Muscle of leg (tissue), 11 donors: ENCODE measurements around the gene PYCR2. TPM values are rescaled to one million over a fixed set of nuclear protein-coding genes. Genes with fewer than 3 reads are reported as not detected.

Experiments used
- DNase-seq: peaks from one replicate; pipeline ENCODE4 v3.0.0; 2013
- H3K27ac ChIP-seq: one replicate; pipeline ENCODE4 v1.5.1; 2013; ENCODE audit warnings: mild to moderate bottlenecking, low read length, control low read depth
- H3K27me3 ChIP-seq: one replicate; pipeline ENCODE4 v1.6.1; 2013; ENCODE audit warnings: low read length; ENCODE audit not compliant: control insufficient read depth, insufficient read depth
- H3K36me3 ChIP-seq: one replicate; pipeline ENCODE4 v1.6.1; 2013; ENCODE audit warnings: low read length; ENCODE audit not compliant: control insufficient read depth, insufficient read depth
- H3K4me1 ChIP-seq: one replicate; pipeline ENCODE4 v1.6.1; 2013; ENCODE audit warnings: low read length; ENCODE audit not compliant: control insufficient read depth, insufficient read depth
- H3K4me3 ChIP-seq: one replicate; pipeline ENCODE4 v1.5.1; 2013; ENCODE audit warnings: low read length, control low read depth
- H3K9me3 ChIP-seq: replicated peaks from 2 replicates; pipeline ENCODE4 v1.6.1; 2013; ENCODE audit warnings: low read depth, low read length; ENCODE audit not compliant: control insufficient read depth
- WGBS: methylation state at CpG from one replicate; pipeline ENCODE4 v1.1.5; 2013; ENCODE audit warnings: missing lambda C conversion rate; ENCODE audit not compliant: insufficient coverage; 5-methylcytosine and 5-hydroxymethylcytosine counted together
- polyA plus RNA-seq, 8 donors: library from polyadenylated mRNA; unstranded; fragments of 120-200 nt; gene quantifications; one replicate each; pipeline versions ENCODE4 v1.2.1 to v1.2.3, GENCODE V29; 2013; ENCODE audit warnings: inconsistent platforms in 1 of 8, low replicate concordance in 1 of 8; ENCODE audit not compliant: insufficient read length in 8 of 8, insufficient read depth in 1 of 8
- total RNA-seq: library from RNA; stranded (reverse); fragments of 120-200 nt; gene quantifications from one replicate; pipeline ENCODE4 v1.2.4, GENCODE V29; 2013

PYCR2 gene
- total and polyA plus RNA-seq, 9 donors: 21.8 to 37.0 (median 35.0) TPM

- DNase-seq: no peak
- no peak overlapping the region for H3K27ac ChIP-seq
- 54% methylated on average over 10 of the region's 20 CpGs for WGBS
- H3K4me3 ChIP-seq: no peak overlapping the region
- H3K27me3 ChIP-seq: peaks cover 6% of the 10 kb centered on the region
- no peaks in the 10 kb centered on the region for H3K36me3 ChIP-seq
- peaks cover 5% of the 10 kb centered on the region for H3K4me1 ChIP-seq
- no peaks in the 10 kb centered on the region for H3K9me3 ChIP-seq
Observed at GRCh38 chr1:225961659-225962439, 37.8 kb upstream of the PYCR2 start.

- peaks cover 7% of the 10 kb centered on the region for H3K27me3 ChIP-seq
- H3K9me3 ChIP-seq: no peaks in the 10 kb centered on the region
- H3K4me1 ChIP-seq: peaks cover 5% of the 10 kb centered on the region
- H3K4me3 ChIP-seq: no peak overlapping the region
- 92% methylated on average over 2 of the region's 3 CpGs for WGBS
- no peak for DNase-seq
- no peaks in the 10 kb centered on the region for H3K36me3 ChIP-seq
- H3K27ac ChIP-seq: no peak overlapping the region
Observed at GRCh38 chr1:225958041-225958440, 34.0 kb upstream of the PYCR2 start.

GRCh38 chr1:225954753-225955152 lies 30.7 kb upstream of the PYCR2 start:
- WGBS: no CpG with 5 or more reads among the region's 1 CpG
- H3K36me3 ChIP-seq: no peaks in the 10 kb centered on the region
- peaks cover 7% of the 10 kb centered on the region for H3K27me3 ChIP-seq
- no peaks in the 10 kb centered on the region for H3K4me1 ChIP-seq
- no peak overlapping the region for H3K4me3 ChIP-seq
- no peak overlapping the region for H3K27ac ChIP-seq
- no peak for DNase-seq
- H3K9me3 ChIP-seq: no peaks in the 10 kb centered on the region

GRCh38 chr1:225953315-225953714 lies 29.3 kb upstream of the PYCR2 start:
- no peaks in the 10 kb centered on the region for H3K36me3 ChIP-seq
- no peak overlapping the region for H3K27ac ChIP-seq
- H3K4me3 ChIP-seq: no peak overlapping the region
- DNase-seq: no peak
- no peaks in the 10 kb centered on the region for H3K9me3 ChIP-seq
- 100% methylated on average over 2 of the region's 4 CpGs for WGBS
- peaks cover 3% of the 10 kb centered on the region for H3K4me1 ChIP-seq
- H3K27me3 ChIP-seq: peaks cover 7% of the 10 kb centered on the region

GRCh38 chr1:225950905-225951497 lies 27.0 kb upstream of the PYCR2 start:
- DNase-seq: no peak
- H3K9me3 ChIP-seq: no peaks in the 10 kb centered on the region
- H3K4me1 ChIP-seq: peaks cover 3% of the 10 kb centered on the region
- H3K27me3 ChIP-seq: peaks cover 12% of the 10 kb centered on the region
- WGBS: 61% methylated on average over 6 of the region's 9 CpGs
- no peak overlapping the region for H3K4me3 ChIP-seq
- H3K27ac ChIP-seq: no peak overlapping the region
- H3K36me3 ChIP-seq: no peaks in the 10 kb centered on the region

GRCh38 chr1:225949041-225949440 lies 25.0 kb upstream of the PYCR2 start:
- Histone ChIP-seq H3K27ac (no peak overlapping the region), H3K27me3 (peaks cover 12% of the 10 kb centered on the region), H3K4me3 (no peak overlapping the region), H3K36me3 (no peaks in the 10 kb centered on the region), H3K4me1 (peaks cover 12% of the 10 kb centered on the region), H3K9me3 (no peaks in the 10 kb centered on the region)
- 41% methylated on average over 4 of the region's 6 CpGs for WGBS
- no peak for DNase-seq

- Histone ChIP-seq H3K9me3 (no peaks in the 10 kb centered on the region), H3K27me3 (peaks cover 8% of the 10 kb centered on the region), H3K27ac (no peak overlapping the region), H3K4me1 (peaks cover 16% of the 10 kb centered on the region), H3K36me3 (no peaks in the 10 kb centered on the region), H3K4me3 (no peak overlapping the region)
- no peak for DNase-seq
- no CpG with 5 or more reads among the region's 5 CpGs for WGBS
Observed at GRCh38 chr1:225946803-225947202, 22.8 kb upstream of the PYCR2 start.

- no peak overlapping the region for H3K4me3 ChIP-seq
- no peaks in the 10 kb centered on the region for H3K9me3 ChIP-seq
- WGBS: 67% methylated on average over 2 of the region's 4 CpGs
- peaks cover 8% of the 10 kb centered on the region for H3K27me3 ChIP-seq
- no peak overlapping the region for H3K27ac ChIP-seq
- H3K36me3 ChIP-seq: no peaks in the 10 kb centered on the region
- H3K4me1 ChIP-seq: peaks cover 23% of the 10 kb centered on the region
- no peak for DNase-seq
Observed at GRCh38 chr1:225946082-225946620, 22.1 kb upstream of the PYCR2 start.

GRCh38 chr1:225945564-225945963 lies 21.5 kb upstream of the PYCR2 start:
- Histone ChIP-seq H3K27ac (no peak overlapping the region), H3K36me3 (no peaks in the 10 kb centered on the region), H3K4me3 (no peak overlapping the region), H3K27me3 (peaks cover 5% of the 10 kb centered on the region), H3K9me3 (no peaks in the 10 kb centered on the region), H3K4me1 (peaks cover 28% of the 10 kb centered on the region)
- 57% methylated on average over 4 of the region's 4 CpGs for WGBS
- no peak for DNase-seq

GRCh38 chr1:225944951-225945350 lies 20.9 kb upstream of the PYCR2 start:
- Histone ChIP-seq H3K36me3 (no peaks in the 10 kb centered on the region), H3K4me1 (peaks cover 35% of the 10 kb centered on the region), H3K9me3 (no peaks in the 10 kb centered on the region), H3K27ac (no peak overlapping the region), H3K27me3 (peaks cover 5% of the 10 kb centered on the region), H3K4me3 (no peak overlapping the region)
- DNase-seq: no peak
- 70% methylated on average over 2 of the region's 7 CpGs for WGBS
